Measurements from ENCODE around the gene RANBP9. TPM values are rescaled to one million over a fixed set of nuclear protein-coding genes. Genes with fewer than 3 reads are reported as not detected.

The RANBP9 gene
- total RNA-seq, 4 donors from 2014 or later = 44.7 to 93.1 (median 63.3) TPM

GRCh38 chr6:13663986-13664385 is 47.6 kb downstream of the RANBP9 start:
- no peak overlapping the region for H3K4me3 ChIP-seq
- TF ChIP-seq POLR2A (IDR thresholded peaks at IDR 0.05) (no peak), CTCF (IDR thresholded peaks at IDR 0.05 in 4 of 5, conservative IDR thresholded peaks at IDR 0.05 in 1 of 5) (no peak)
- ATAC-seq = no peak
- intact Hi-C loops (cut with DNase I; ENCODE audit: low total_unique reads) (no loop called here), in situ Hi-C loops (cut with MboI; ENCODE audit: low sequenced_read_pairs in 4 of 4) (no loop called here)
- H3K4me1 ChIP-seq = peaks cover 36 to 54% of the 10 kb centered on the region in 2 donors
- H3K36me3 ChIP-seq = no peaks in the 10 kb centered on the region
- no peak overlapping the region for H3K27ac ChIP-seq
- no peak for DNase-seq
- H3K9me3 ChIP-seq = no peaks in the 10 kb centered on the region
- no peaks in the 10 kb centered on the region for H3K27me3 ChIP-seq

- DNase-seq (no peak), ATAC-seq (no peak)
- no peaks in the 10 kb centered on the region for H3K27me3 ChIP-seq
- no peak overlapping the region for H3K27ac ChIP-seq
- in situ Hi-C loops (cut with MboI; ENCODE audit: low sequenced_read_pairs in 4 of 4) (no loop called here), intact Hi-C loops (cut with DNase I; ENCODE audit: low total_unique reads) (no loop called here)
- TF ChIP-seq POLR2A (IDR thresholded peaks at IDR 0.05) (no peak), CTCF (IDR thresholded peaks at IDR 0.05 in 4 of 5, conservative IDR thresholded peaks at IDR 0.05 in 1 of 5) (no peak)
- H3K4me3 ChIP-seq = no peak overlapping the region
- peaks cover 40 to 50% of the 10 kb centered on the region in 2 donors for H3K4me1 ChIP-seq
- no peaks in the 10 kb centered on the region for H3K36me3 ChIP-seq
- H3K9me3 ChIP-seq = no peaks in the 10 kb centered on the region
Observed at GRCh38 chr6:13662651-13663334, 48.8 kb downstream of the RANBP9 start.

GRCh38 chr6:13661647-13662046 is 50.0 kb downstream of the RANBP9 start:
- H3K27ac ChIP-seq = no peak overlapping the region
- DNase-seq = no peak
- H3K27me3 ChIP-seq = no peaks in the 10 kb centered on the region
- H3K4me3 ChIP-seq = no peak overlapping the region
- intact Hi-C loops (cut with DNase I; ENCODE audit: low total_unique reads) = no loop called here
- no peak for ATAC-seq
- in situ Hi-C loops (cut with MboI; ENCODE audit: low sequenced_read_pairs in 4 of 4) = no loop called here
- H3K4me1 ChIP-seq = peaks cover 40 to 47% of the 10 kb centered on the region in 2 donors
- H3K36me3 ChIP-seq = no peaks in the 10 kb centered on the region
- TF ChIP-seq CTCF (IDR thresholded peaks at IDR 0.05 in 4 of 5, conservative IDR thresholded peaks at IDR 0.05 in 1 of 5) (no peak), POLR2A (IDR thresholded peaks at IDR 0.05) (no peak)
- H3K9me3 ChIP-seq = no peaks in the 10 kb centered on the region

- ATAC-seq (no peak), DNase-seq (no peak)
- H3K9me3 ChIP-seq = no peaks in the 10 kb centered on the region
- H3K4me3 ChIP-seq = no peak overlapping the region
- H3K4me1 ChIP-seq = peaks cover 40 to 46% of the 10 kb centered on the region in 2 donors
- no peaks in the 10 kb centered on the region for H3K36me3 ChIP-seq
- in situ Hi-C loops (cut with MboI; ENCODE audit: low sequenced_read_pairs in 4 of 4) = no loop called here
- intact Hi-C loops (cut with DNase I; ENCODE audit: low total_unique reads) = no loop called here
- H3K27ac ChIP-seq = no peak overlapping the region
- H3K27me3 ChIP-seq = no peaks in the 10 kb centered on the region
- TF ChIP-seq CTCF (IDR thresholded peaks at IDR 0.05 in 4 of 5, conservative IDR thresholded peaks at IDR 0.05 in 1 of 5) = no peak
- no peak for TF ChIP-seq POLR2A (IDR thresholded peaks at IDR 0.05)
Observed at GRCh38 chr6:13660893-13661292, 50.7 kb downstream of the RANBP9 start.

- Histone ChIP-seq H3K9me3 (no peaks in the 10 kb centered on the region), H3K27me3 (no peaks in the 10 kb centered on the region), H3K4me3 (no peak overlapping the region), H3K4me1 (peaks cover 38 to 40% of the 10 kb centered on the region in 2 donors), H3K27ac (no peak overlapping the region), H3K36me3 (no peaks in the 10 kb centered on the region)
- intact Hi-C loops (cut with DNase I; ENCODE audit: low total_unique reads) = no loop called here
- TF ChIP-seq POLR2A (IDR thresholded peaks at IDR 0.05) = no peak
- TF ChIP-seq CTCF (IDR thresholded peaks at IDR 0.05 in 4 of 5, conservative IDR thresholded peaks at IDR 0.05 in 1 of 5) = no peak
- no peak for ATAC-seq
- in situ Hi-C loops (cut with MboI; ENCODE audit: low sequenced_read_pairs in 4 of 4) = no loop called here
- DNase-seq = no peak
Observed at GRCh38 chr6:13660273-13660672, 51.4 kb downstream of the RANBP9 start.

Measured in gastrocnemius medialis (tissue), 4 donors.